GM12878 (cell line): ENCODE results near the gene LFNG.
"Not testable (repeated sequence)": the region's sequence is repeated elsewhere in the genome, so short reads cannot be mapped to it uniquely, and the experiment has no call there.

Experiments
- CBFB ChIP-seq: IDR thresholded peaks from 2 replicates; pipeline ENCODE4 v1.6.1; 2016; ENCODE audit warnings: antibody characterized with exemption, low read depth
- CREM ChIP-seq: IDR thresholded peaks from 2 replicates; pipeline ENCODE4 v1.6.1; 2014; ENCODE audit warnings: antibody characterized with exemption, low read depth
- EP300 ChIP-seq, 2 experiments: fragments of 150-350 bp in 1 of 2; IDR thresholded peaks; 2 replicates each; pipeline ENCODE4 v1.6.1; 2011 to 2012; ENCODE audit warnings: low read depth in 2 of 2, low read length in 2 of 2, borderline replicate concordance in 1 of 2, improper control_type of control experiment in 1 of 2, inconsistent platforms in 1 of 2; ENCODE audit not compliant: control insufficient read depth in 1 of 2
- GABPA ChIP-seq: IDR thresholded peaks from 2 replicates; pipeline ENCODE4 v1.6.1; 2014; ENCODE audit warnings: antibody characterized with exemption, low read depth, mild to moderate bottlenecking, inconsistent platforms
- JUND ChIP-seq: IDR thresholded peaks from 2 replicates; pipeline ENCODE4 v1.6.1; 2012; ENCODE audit warnings: low read depth, mild to moderate bottlenecking, low read length, improper control_type of control experiment, moderate library complexity
- RCOR1 ChIP-seq: conservative IDR thresholded peaks from 2 replicates; pipeline ENCODE4 v1.6.1; 2012; ENCODE audit warnings: low read depth, low read length, improper control_type of control experiment
- SP1 ChIP-seq: IDR thresholded peaks from one replicate; pipeline ENCODE4 v1.6.1; 2011; ENCODE audit warnings: low read depth, low read length
- SREBF2 ChIP-seq: IDR thresholded peaks from 2 replicates; pipeline ENCODE4 v1.6.1; 2012; ENCODE audit warnings: mild to moderate bottlenecking, low read length
- TAF1 ChIP-seq: IDR thresholded peaks from 2 replicates; pipeline ENCODE4 v1.6.1; 2011; ENCODE audit warnings: mild to moderate bottlenecking, low read depth, low read length, borderline replicate concordance
- TF ChIP-seq, protein P1 (sequence below), 3 experiments: IDR thresholded peaks in 2 of 3; conservative IDR thresholded peaks in 1 of 3; 2 replicates each; pipeline ENCODE4 v1.5.1; 2011; ENCODE audit warnings: low read depth in 3 of 3, low read length in 3 of 3, mild to moderate bottlenecking in 3 of 3, control low read depth in 2 of 3, moderate library complexity in 2 of 3, inconsistent platforms in 1 of 3, mixed read lengths in 1 of 3; ENCODE audit not compliant: control insufficient read depth in 2 of 3, insufficient read depth in 1 of 3; ENCODE audit errors: extremely low read depth in 1 of 3

DNA sequence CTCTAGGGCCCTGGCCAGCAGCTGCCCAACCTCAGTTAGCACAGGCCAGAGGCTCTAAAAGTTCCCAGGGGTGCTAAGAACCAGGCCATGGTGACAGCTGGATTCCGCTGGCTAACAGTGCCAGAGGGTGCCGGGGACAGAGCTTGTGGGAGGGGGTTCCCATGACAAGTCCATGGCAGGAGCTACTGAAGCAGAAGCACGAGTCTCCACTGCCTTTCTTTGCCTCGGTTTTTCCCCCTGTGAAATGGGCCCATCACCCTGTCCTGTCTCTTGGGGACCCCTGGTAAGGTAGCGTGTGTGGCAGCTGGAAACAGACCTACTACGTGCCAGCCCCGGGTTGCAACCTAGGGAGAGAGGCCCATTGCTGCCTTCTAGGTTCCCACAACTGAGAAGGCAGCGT, 13.2 kb downstream of the LFNG start:
- not testable (repeated sequence) for TF ChIP-seq EP300 (IDR thresholded peaks at IDR 0.05; ENCODE audit: borderline replicate concordance in 1 of 2, control insufficient read depth in 1 of 2, low read depth in 2 of 2, low read length in 2 of 2); SP1; CBFB; JUND; CREM; GABPA; TAF1; RCOR1; SREBF2
- TF ChIP-seq, protein P1, sequence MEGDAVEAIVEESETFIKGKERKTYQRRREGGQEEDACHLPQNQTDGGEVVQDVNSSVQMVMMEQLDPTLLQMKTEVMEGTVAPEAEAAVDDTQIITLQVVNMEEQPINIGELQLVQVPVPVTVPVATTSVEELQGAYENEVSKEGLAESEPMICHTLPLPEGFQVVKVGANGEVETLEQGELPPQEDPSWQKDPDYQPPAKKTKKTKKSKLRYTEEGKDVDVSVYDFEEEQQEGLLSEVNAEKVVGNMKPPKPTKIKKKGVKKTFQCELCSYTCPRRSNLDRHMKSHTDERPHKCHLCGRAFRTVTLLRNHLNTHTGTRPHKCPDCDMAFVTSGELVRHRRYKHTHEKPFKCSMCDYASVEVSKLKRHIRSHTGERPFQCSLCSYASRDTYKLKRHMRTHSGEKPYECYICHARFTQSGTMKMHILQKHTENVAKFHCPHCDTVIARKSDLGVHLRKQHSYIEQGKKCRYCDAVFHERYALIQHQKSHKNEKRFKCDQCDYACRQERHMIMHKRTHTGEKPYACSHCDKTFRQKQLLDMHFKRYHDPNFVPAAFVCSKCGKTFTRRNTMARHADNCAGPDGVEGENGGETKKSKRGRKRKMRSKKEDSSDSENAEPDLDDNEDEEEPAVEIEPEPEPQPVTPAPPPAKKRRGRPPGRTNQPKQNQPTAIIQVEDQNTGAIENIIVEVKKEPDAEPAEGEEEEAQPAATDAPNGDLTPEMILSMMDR (IDR thresholded peaks at IDR 0.05 in 2 of 3, conservative IDR thresholded peaks at IDR 0.05 in 1 of 3; ENCODE audit: control insufficient read depth in 2 of 3, extremely low read depth in 1 of 3, insufficient read depth in 1 of 3, low read depth in 3 of 3, low read length in 3 of 3) = not testable (repeated sequence)
